ENCODE results near the gene SERPINB6.

SERPINB6 gene

GRCh38 chr6:2950713-2951112, 20.7 kb downstream of the SERPINB6 start:
- no peak overlapping the region for H2AFZ ChIP-seq (ENCODE audit: low read length)
- no peaks in the 10 kb centered on the region for H3K27me3 ChIP-seq (ENCODE audit: insufficient read depth, low read length)
- H3K9me2 ChIP-seq (ENCODE audit: low read depth, low read length): no peaks in the 10 kb centered on the region
- H3K36me3 ChIP-seq (ENCODE audit: insufficient read depth, low read length): no peaks in the 10 kb centered on the region
- H3K4me1 ChIP-seq (ENCODE audit: insufficient read depth, low read length, severe bottlenecking): peaks cover 38% of the 10 kb centered on the region
- H3K79me2 ChIP-seq (ENCODE audit: insufficient read depth, low read length): no peaks in the 10 kb centered on the region
- H4K20me1 ChIP-seq (ENCODE audit: insufficient read depth, low read length): no peaks in the 10 kb centered on the region
- H3F3A ChIP-seq (ENCODE audit: insufficient read depth, low read length): no peaks in the 10 kb centered on the region
- H3K4me3 ChIP-seq (ENCODE audit: low read depth, low read length, poor library complexity, severe bottlenecking): no peak overlapping the region
- TF ChIP-seq EZH2 (IDR thresholded peaks at IDR 0.05; ENCODE audit: borderline replicate concordance, low read length): no peak
- TF ChIP-seq, protein P1, sequence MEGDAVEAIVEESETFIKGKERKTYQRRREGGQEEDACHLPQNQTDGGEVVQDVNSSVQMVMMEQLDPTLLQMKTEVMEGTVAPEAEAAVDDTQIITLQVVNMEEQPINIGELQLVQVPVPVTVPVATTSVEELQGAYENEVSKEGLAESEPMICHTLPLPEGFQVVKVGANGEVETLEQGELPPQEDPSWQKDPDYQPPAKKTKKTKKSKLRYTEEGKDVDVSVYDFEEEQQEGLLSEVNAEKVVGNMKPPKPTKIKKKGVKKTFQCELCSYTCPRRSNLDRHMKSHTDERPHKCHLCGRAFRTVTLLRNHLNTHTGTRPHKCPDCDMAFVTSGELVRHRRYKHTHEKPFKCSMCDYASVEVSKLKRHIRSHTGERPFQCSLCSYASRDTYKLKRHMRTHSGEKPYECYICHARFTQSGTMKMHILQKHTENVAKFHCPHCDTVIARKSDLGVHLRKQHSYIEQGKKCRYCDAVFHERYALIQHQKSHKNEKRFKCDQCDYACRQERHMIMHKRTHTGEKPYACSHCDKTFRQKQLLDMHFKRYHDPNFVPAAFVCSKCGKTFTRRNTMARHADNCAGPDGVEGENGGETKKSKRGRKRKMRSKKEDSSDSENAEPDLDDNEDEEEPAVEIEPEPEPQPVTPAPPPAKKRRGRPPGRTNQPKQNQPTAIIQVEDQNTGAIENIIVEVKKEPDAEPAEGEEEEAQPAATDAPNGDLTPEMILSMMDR (IDR thresholded peaks at IDR 0.05; ENCODE audit: low read length): no peak
- no peak overlapping the region for H3K4me2 ChIP-seq (ENCODE audit: low read length)
- no peak overlapping the region for H3K9ac ChIP-seq (ENCODE audit: low read length)
- H3K27ac ChIP-seq (ENCODE audit: low read depth, low read length, poor library complexity, severe bottlenecking): no peak overlapping the region
- H3K9me3 ChIP-seq (ENCODE audit: low read length): no peaks in the 10 kb centered on the region

GRCh38 chr6:2949536-2950083, 21.8 kb downstream of the SERPINB6 start:
- Histone ChIP-seq H3K4me1 (ENCODE audit: insufficient read depth, low read length, severe bottlenecking) (peaks cover 49% of the 10 kb centered on the region), H4K20me1 (ENCODE audit: insufficient read depth, low read length) (no peaks in the 10 kb centered on the region), H3K9me2 (ENCODE audit: low read depth, low read length) (no peaks in the 10 kb centered on the region), H3K36me3 (ENCODE audit: insufficient read depth, low read length) (no peaks in the 10 kb centered on the region), H3K4me2 (ENCODE audit: low read length) (no peak overlapping the region), H3F3A (ENCODE audit: insufficient read depth, low read length) (no peaks in the 10 kb centered on the region), H3K9ac (ENCODE audit: low read length) (no peak overlapping the region), H3K4me3 (ENCODE audit: low read depth, low read length, poor library complexity, severe bottlenecking) (no peak overlapping the region), H3K79me2 (ENCODE audit: insufficient read depth, low read length) (no peaks in the 10 kb centered on the region), H3K27me3 (ENCODE audit: insufficient read depth, low read length) (no peaks in the 10 kb centered on the region), H3K9me3 (ENCODE audit: low read length) (no peaks in the 10 kb centered on the region), H2AFZ (ENCODE audit: low read length) (no peak overlapping the region), H3K27ac (ENCODE audit: low read depth, low read length, poor library complexity, severe bottlenecking) (no peak overlapping the region)
- no peak for TF ChIP-seq EZH2 (IDR thresholded peaks at IDR 0.05; ENCODE audit: borderline replicate concordance, low read length)
- TF ChIP-seq, protein P1 (IDR thresholded peaks at IDR 0.05; ENCODE audit: low read length): no peak

GRCh38 chr6:2949121-2949520, 22.2 kb downstream of the SERPINB6 start:
- peaks cover 54% of the 10 kb centered on the region for H3K4me1 ChIP-seq (ENCODE audit: insufficient read depth, low read length, severe bottlenecking)
- no peaks in the 10 kb centered on the region for H3K9me2 ChIP-seq (ENCODE audit: low read depth, low read length)
- no peak overlapping the region for H3K4me3 ChIP-seq (ENCODE audit: low read depth, low read length, poor library complexity, severe bottlenecking)
- no peaks in the 10 kb centered on the region for H4K20me1 ChIP-seq (ENCODE audit: insufficient read depth, low read length)
- no peaks in the 10 kb centered on the region for H3K79me2 ChIP-seq (ENCODE audit: insufficient read depth, low read length)
- TF ChIP-seq EZH2 (IDR thresholded peaks at IDR 0.05; ENCODE audit: borderline replicate concordance, low read length): no peak
- TF ChIP-seq, protein P1 (IDR thresholded peaks at IDR 0.05; ENCODE audit: low read length): no peak
- H3K9me3 ChIP-seq (ENCODE audit: low read length): no peaks in the 10 kb centered on the region
- no peak overlapping the region for H3K4me2 ChIP-seq (ENCODE audit: low read length)
- no peak overlapping the region for H3K9ac ChIP-seq (ENCODE audit: low read length)
- H3F3A ChIP-seq (ENCODE audit: insufficient read depth, low read length): no peaks in the 10 kb centered on the region
- H2AFZ ChIP-seq (ENCODE audit: low read length): no peak overlapping the region
- no peaks in the 10 kb centered on the region for H3K27me3 ChIP-seq (ENCODE audit: insufficient read depth, low read length)
- no peak overlapping the region for H3K27ac ChIP-seq (ENCODE audit: low read depth, low read length, poor library complexity, severe bottlenecking)
- H3K36me3 ChIP-seq (ENCODE audit: insufficient read depth, low read length): no peaks in the 10 kb centered on the region
